Hematopoietic multipotent progenitor cell treated with erythropoietin and hydrocortisone succinate and interleukin-3 and kit ligand, for 4 days (in vitro differentiated cells): Measurements from ENCODE around the gene KIF5C.

ENCODE experiments used
- DNase-seq: peaks from one replicate; pipeline ENCODE4 v3.0.0-alpha.2; 2015

The KIF5C gene

DNA sequence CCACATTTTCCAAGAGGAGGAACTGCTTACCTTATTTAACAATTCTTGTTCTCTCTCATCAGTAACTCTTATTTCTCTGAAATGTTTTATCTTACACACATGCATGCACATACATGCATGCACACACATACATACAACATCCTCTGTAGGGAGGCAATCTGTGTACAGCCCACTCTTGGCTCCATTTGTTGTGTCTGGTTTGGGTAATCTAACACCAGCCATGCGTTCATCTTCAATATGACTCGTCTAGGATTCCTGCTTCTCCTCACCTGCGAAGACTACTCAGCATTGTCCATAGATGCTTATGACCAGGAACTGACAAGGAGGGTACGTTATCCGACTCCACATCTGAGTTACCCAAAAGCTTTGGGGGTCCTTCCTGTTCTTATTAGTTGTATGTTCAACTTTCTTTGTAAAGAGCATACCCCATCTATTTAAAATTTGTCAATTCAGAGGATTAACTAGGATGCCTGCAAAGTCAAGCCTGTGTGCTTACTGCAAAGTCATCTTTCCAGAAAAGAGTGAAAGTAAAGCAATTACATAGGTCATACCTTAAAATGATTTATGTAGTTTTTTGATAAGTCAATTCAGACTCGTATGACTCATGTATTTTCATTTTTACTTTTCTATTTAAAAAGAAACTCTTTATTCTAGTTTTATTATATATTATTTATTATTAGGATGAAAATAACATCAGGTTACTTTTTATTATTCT lies 181.7 kb downstream of the KIF5C start:
- no peak for DNase-seq

- no peak for DNase-seq
Measured at GRCh38 chr2:149057401-149057800, 182.4 kb downstream of the KIF5C start.

DNA sequence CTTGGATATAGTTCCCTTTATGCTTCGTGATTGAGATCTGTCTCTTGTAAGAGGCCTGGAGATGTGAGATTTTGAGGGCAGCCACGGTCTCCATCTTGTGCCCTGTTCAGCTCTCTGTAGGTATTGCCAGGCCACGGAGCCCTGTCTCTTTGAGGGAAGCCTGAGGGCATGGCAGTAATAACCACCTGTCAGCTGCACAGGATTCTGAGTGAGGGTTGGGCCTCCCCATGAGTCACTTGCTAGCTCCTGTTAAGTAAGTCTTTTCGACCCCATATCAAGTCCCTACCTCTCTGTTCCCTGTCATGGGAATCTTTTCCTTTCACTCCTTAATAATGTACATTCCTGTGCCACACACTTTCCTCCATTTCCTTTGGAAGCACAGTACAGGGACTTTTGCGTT lies 183.9 kb downstream of the KIF5C start:
- DNase-seq = no peak

DNA sequence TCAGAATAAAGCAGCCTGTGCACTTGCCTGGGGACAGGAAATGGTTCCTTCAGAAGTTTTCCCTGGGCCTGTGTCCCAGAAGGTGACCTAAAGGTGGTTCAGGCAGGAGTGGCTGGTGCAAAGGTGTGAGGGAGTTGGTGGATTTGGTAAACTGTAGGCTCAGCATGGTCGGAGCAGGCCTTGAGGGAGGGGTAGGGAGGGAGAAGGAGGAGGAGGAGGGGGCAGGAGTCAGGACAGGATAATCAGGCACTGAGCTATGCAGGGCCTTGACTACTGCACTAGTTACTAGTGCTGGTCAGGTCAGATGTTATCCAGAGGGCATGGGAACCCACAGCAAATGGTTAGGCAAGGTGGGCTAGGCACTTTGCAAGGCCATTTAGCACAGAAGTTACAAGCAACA lies 184.8 kb downstream of the KIF5C start:
- DNase-seq = no peak

- DNase-seq = no peak
Measured at GRCh38 chr2:149061133-149061745, 186.2 kb downstream of the KIF5C start.

DNA sequence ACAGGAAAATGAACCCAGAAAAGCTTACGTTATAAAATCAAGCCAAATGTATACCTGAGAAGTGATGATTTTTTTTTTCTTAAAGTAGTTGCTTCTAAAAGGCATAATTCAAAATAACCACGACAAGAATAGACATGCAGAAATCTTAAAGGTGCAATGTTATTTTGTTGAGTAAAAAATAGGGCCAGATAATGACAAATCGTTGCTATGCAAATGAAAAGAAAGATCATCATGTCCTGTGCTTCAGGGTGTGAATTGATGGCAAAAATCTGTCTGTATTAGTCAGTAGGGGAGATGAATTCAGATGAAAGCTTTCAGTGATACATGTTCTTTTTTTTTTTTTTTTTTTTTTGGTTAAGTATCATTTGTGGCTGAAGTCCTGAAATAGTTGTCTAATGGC lies 187.5 kb downstream of the KIF5C start:
- no peak for DNase-seq

- no peak for DNase-seq
Measured at GRCh38 chr2:149063177-149063576, 188.2 kb downstream of the KIF5C start.

GRCh38 chr2:149064365-149064841 lies 189.4 kb downstream of the KIF5C start:
- DNase-seq = no peak

DNA sequence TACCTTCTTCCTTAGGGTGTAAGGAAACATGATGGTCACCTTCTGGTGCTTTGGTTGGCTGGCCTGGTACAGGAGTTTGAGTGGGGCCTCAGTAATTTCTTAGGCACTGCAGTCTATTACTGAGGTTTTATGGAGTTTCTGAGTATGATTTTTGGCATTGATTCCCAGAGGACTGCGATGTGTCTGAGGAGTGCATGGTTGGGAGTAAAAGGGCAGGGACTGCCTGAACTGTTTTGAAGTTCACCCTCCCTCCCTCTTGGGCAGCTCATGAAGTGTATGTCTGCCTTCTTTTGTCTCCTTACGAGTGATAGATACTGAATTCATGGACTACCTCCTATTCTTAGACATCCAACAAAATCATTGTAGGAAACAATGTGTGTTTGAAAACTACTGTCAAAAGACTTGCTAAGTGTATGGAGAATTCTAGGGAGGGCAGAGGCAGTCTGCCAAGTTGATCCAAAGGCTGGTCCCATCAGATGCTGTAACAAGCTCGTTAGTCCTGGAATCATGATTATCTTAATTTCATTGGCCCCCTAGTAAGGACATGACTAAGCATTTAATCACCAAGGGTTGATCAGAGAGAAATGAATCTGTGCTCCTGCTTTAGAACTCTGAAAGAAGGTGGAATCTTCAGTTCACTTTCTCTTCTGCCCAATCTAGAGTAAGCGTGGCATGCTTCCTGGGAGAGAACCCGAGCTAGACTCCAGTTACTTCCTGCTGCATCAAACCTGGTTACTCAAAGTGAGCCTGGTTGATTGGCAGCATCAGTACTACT lies 190.0 kb downstream of the KIF5C start:
- no peak for DNase-seq

DNA sequence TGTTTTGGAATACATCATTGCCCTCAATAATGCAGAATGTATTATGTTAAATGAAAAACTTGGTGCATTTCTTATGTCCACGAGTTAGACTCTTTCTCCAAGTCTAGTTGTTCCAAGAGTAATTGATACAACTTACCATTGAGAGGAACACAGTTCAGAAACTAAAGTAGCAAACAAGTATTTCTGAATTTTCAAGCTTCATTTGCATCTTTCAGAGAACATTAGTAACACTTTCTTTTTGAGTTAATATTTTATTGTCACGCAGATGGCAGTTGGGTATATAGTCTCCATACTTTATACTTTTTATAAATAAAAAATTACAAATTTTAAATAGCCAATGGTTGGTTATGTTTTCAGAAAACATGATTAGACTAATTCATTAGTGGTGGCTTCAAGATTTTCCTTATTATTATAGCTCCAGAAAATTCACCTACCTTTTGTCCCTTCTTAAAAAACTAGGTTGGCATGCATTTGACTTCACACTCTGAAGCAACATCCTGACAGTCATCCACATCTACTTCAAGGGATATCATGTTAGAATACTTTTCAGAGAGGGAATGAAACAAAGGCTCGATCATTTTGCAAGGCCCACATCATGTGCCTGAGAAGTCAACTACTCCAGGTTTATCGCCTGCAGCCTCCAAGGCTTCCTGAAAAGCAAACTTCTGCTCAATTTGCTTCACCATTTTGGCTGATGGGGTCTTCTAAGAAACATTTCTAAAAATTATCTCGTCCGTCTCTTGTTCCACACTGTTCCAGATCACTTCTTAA lies 193.4 kb downstream of the KIF5C start:
- DNase-seq = no peak

GRCh38 chr2:149068996-149069888 lies 194.2 kb downstream of the KIF5C start:
- DNase-seq = peak; percentile 90

GRCh38 chr2:149070681-149071320 lies 195.8 kb downstream of the KIF5C start:
- DNase-seq = no peak

- DNase-seq = no peak
Measured at GRCh38 chr2:149075105-149075504, 200.1 kb downstream of the KIF5C start.

GRCh38 chr2:149075853-149076252 lies 200.8 kb downstream of the KIF5C start:
- no peak for DNase-seq
